ENCODE measurements around the gene C19orf47. TPM values are rescaled to one million over a fixed set of nuclear protein-coding genes. Genes with fewer than 3 reads are reported as not detected.

C19orf47 gene
- total RNA-seq, 1 experiment from 2014 or later = 18.0 TPM

DNA sequence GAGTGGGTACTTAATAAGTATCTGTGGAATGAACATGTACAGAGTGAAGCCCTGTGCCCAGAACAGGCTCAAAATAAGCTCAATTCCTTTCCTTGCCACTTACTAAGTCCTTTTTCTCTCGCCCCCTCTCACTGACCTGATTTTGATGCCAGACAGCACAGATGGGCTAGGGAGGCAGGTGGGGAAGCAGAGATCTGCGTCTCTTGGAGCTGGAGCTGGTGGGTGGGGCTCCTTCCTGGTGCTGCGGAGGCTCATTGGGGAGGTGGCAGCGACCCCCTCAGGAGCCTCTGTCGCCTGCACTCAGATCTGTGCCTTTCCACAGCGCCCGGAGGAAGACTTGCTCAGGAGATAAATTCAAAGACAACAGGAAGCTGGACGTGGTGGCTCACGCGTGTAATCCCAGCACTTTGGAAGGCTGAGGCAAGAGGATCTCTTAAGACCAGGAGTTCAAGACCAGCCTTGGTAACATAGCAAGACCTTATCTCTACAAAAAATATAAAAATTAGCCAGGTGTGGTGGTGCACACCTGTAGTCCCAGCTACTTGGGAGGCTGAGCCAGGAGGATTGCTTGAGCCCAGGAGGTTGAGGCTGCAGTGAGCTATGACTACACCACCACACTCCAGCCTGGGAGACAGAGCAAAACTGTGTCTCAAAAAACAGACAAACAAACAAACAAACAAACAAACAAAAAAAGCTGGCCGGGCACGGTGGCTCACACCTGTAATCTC is 77.7 kb downstream of the C19orf47 start:
- no peak for TF ChIP-seq ELF1 (IDR thresholded peaks at IDR 0.05; ENCODE audit: borderline replicate concordance, low read depth)
- no peak for TF ChIP-seq SRF (IDR thresholded peaks at IDR 0.05; ENCODE audit: low read depth)
- TF ChIP-seq SIN3A (IDR thresholded peaks at IDR 0.05; ENCODE audit: low read depth) = no peak
- TF ChIP-seq REST (IDR thresholded peaks at IDR 0.05; ENCODE audit: low read depth) = no peak
- TF ChIP-seq POLR2AphosphoS5 (IDR thresholded peaks at IDR 0.05; ENCODE audit: low read depth, low read length) = no peak
- no peak for TF ChIP-seq POLR2A (IDR thresholded peaks at IDR 0.05; ENCODE audit: borderline replicate concordance, extremely low read depth, insufficient read depth, insufficient read length)
- no peak for TF ChIP-seq FOSL1 (IDR thresholded peaks at IDR 0.05; ENCODE audit: low read depth)
- TF ChIP-seq EZH2phosphoT487 (IDR thresholded peaks at IDR 0.05; ENCODE audit: borderline replicate concordance) = no peak
- no peak for TF ChIP-seq YY1 (IDR thresholded peaks at IDR 0.05; ENCODE audit: extremely low read depth, insufficient replicate concordance, low read depth, low read length)
- no peak for TF ChIP-seq CBX3 (IDR thresholded peaks at IDR 0.05; ENCODE audit: low read depth)
- no peak for TF ChIP-seq RAD21 (IDR thresholded peaks at IDR 0.05; ENCODE audit: low read depth)
- no peak for TF ChIP-seq JUND (IDR thresholded peaks at IDR 0.05)
- TF ChIP-seq ZNF274 (IDR thresholded peaks at IDR 0.05; ENCODE audit: low read depth, low read length) = no peak
- POLR2A ChIA-PET = no interaction called here
- H4K20me1 ChIP-seq (ENCODE audit: insufficient read depth) = no peaks in the 10 kb centered on the region
- no peak for DNase-seq (ENCODE audit: low read depth, low spot score)
- CTCF ChIA-PET = no interaction called here
- H3K4me2 ChIP-seq (ENCODE audit: low read length) = no peak overlapping the region
- no peaks in the 10 kb centered on the region for H3K4me1 ChIP-seq (ENCODE audit: control insufficient read depth in 1 of 2, insufficient read depth in 2 of 2, low read length in 2 of 2)
- no peak for ATAC-seq
- RAD21 ChIA-PET (ENCODE audit: low non-redundant PET in 1 of 2, low total read pairs in 2 of 2, uncharacterized antibody in 2 of 2, unreplicated experiment in 2 of 2) = no interaction called here
- H3K4me3 ChIP-seq (replicated peaks in 1 of 2; ENCODE audit: low read depth in 1 of 2, low read length in 2 of 2) = no peak overlapping the region
- H3K36me3 ChIP-seq (ENCODE audit: control insufficient read depth in 1 of 2, insufficient read depth in 2 of 2, low read length in 2 of 2) = 0 out of 4 replicates have a peak, but pooled peaks cover 0 to 3% of the 10 kb centered on the region in 2 experiments
- no peak overlapping the region for H3K27ac ChIP-seq (ENCODE audit: low read depth, low read length)
- H3K79me2 ChIP-seq (ENCODE audit: insufficient read depth, low read length) = peaks cover 69% of the 10 kb centered on the region
- H3K9me3 ChIP-seq (ENCODE audit: control insufficient read depth in 1 of 2, insufficient read depth in 1 of 2, low read depth in 1 of 2, low read length in 2 of 2) = no peaks in the 10 kb centered on the region
- no peak overlapping the region for H2AFZ ChIP-seq (ENCODE audit: low read depth, low read length, poor library complexity, severe bottlenecking)
- intact Hi-C loops (cut with micrococcal nuclease) = no loop called here
- BruUV-seq (replicated peaks) = no TSS peak
- H3K9ac ChIP-seq (ENCODE audit: low read length) = no peak overlapping the region
- H3K9me2 ChIP-seq (ENCODE audit: insufficient read depth) = no peaks in the 10 kb centered on the region
- no peaks in the 10 kb centered on the region for H3K27me3 ChIP-seq (ENCODE audit: insufficient read depth, low read length)

MicroRNA genes within 50 kb of the gene (microRNA counts, 767-probe panel; counts per million panel counts)
- microRNA hsa-miR-641 = not detected

Small RNAs within 50 kb of the gene (microRNA-seq; reads per million reads assigned to microRNA genes)
- gene MIR641 (ENCODE audit: borderline number of aligned reads) (148 reads per million, percentile 66 among the genes with 10 or more reads in this experiment), gene MIR6796 (ENCODE audit: borderline number of aligned reads) (not detected)

Other genes starting within 250 kb of the C19orf47 start
- gene MAP3K10, start 157.0 kb downstream of the C19orf47 start, total RNA-seq (2021; ENCODE audit: unreplicated experiment) = 17.3 TPM
- gene TTC9B, start 130.0 kb downstream of the C19orf47 start, total RNA-seq (2021; ENCODE audit: unreplicated experiment) = 1.7 TPM
- 9.8 TPM for gene CCNP, start 121.7 kb downstream of the C19orf47 start, total RNA-seq (2021; ENCODE audit: unreplicated experiment)
- 141 TPM for gene AKT2, start 63.1 kb downstream of the C19orf47 start, total RNA-seq (2021; ENCODE audit: unreplicated experiment)
- gene PLD3, start 298 bp upstream of the C19orf47 start, total RNA-seq (2021; ENCODE audit: unreplicated experiment) = 123 TPM
- 0.74 TPM for gene HIPK4, start 41.8 kb upstream of the C19orf47 start, total RNA-seq (2021; ENCODE audit: unreplicated experiment)
- 4.8 TPM for gene PRX, start 65.0 kb upstream of the C19orf47 start, total RNA-seq (2021; ENCODE audit: unreplicated experiment)
- 30.3 TPM for gene SERTAD1, start 77.6 kb upstream of the C19orf47 start, total RNA-seq (2021; ENCODE audit: unreplicated experiment)
- gene SERTAD3, start 95.9 kb upstream of the C19orf47 start, total RNA-seq (2021; ENCODE audit: unreplicated experiment) = 32.4 TPM
- 113 TPM for gene BLVRB, start 117.3 kb upstream of the C19orf47 start, total RNA-seq (2021; ENCODE audit: unreplicated experiment)
- gene SPTBN4, start 118.6 kb upstream of the C19orf47 start, total RNA-seq (2021; ENCODE audit: unreplicated experiment) = 4.6 TPM
- gene SHKBP1, start 228.5 kb upstream of the C19orf47 start, total RNA-seq (2021; ENCODE audit: unreplicated experiment) = 97.4 TPM